GM18861 (cell line): Measurements from ENCODE around the gene NCOA1.
"Not testable (repeated sequence)": the region's sequence is repeated elsewhere in the genome, so short reads cannot be mapped to it uniquely, and the experiment has no call there.

Experiments
- ATAC-seq: cut with Tn5 transposase; IDR thresholded peaks from one replicate; pipeline ENCODE4 v1.9.1; 2021; ENCODE audit not compliant: unreplicated experiment

The NCOA1 gene

GRCh38 chr2:24771764-24772586 is 280.9 kb downstream of the NCOA1 start:
- ATAC-seq, result no peak

GRCh38 chr2:24774373-24774772 is 283.3 kb downstream of the NCOA1 start:
- no peak for ATAC-seq

DNA sequence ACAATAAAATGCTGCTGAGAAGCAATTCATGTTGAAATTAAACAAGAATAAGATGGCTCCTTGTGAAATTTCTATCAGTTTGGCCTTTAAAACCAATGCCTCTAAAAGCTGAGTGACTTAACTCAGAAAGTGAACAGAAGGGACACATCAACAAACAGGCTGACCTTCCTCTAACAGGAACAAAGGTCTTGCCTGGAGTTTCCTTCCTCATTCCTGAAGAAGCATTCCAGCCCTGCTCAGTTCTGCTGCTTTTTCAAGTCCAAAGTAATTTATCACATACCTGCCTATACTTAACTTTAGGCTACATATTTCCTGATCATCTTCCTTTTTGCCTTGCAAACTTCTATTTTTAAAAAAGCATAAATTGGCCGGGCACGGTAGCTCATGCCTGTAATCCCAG is 288.1 kb downstream of the NCOA1 start:
- no peak for ATAC-seq

GRCh38 chr2:24783641-24784040 is 292.6 kb downstream of the NCOA1 start:
- no peak for ATAC-seq

GRCh38 chr2:24785671-24786321 is 294.7 kb downstream of the NCOA1 start:
- ATAC-seq, result peak; percentile 86

DNA sequence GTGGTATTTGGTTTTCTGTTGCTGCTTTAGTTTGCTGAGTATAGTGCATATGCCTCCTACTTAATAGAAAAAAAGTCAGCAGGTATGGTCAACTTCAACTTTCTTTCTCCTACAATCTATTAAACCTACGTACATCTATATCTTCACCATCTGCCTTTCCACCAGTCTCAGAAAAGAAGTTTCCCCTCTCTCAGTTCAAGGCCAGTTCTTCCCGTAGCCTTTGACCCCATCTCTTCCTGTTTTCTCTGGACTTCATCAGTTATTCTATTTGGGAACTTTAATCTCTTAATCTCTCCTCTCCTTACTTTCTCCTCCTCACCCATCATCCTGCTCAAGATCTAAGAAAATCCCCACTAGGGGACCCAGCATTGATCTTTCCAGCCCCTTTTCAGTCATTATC is 296.5 kb downstream of the NCOA1 start:
- ATAC-seq, result no peak

- ATAC-seq, result no peak
Measured at GRCh38 chr2:24788816-24789215, 297.8 kb downstream of the NCOA1 start.

GRCh38 chr2:24791452-24791851 is 300.4 kb downstream of the NCOA1 start:
- ATAC-seq, result no peak

GRCh38 chr2:24792542-24792873 is 301.5 kb downstream of the NCOA1 start:
- ATAC-seq, result no peak

- peak; percentile 88 for ATAC-seq
Measured at GRCh38 chr2:24792874-24793760, 302.1 kb downstream of the NCOA1 start, which contains the start of the genes CENPO and PTRHD1. Gene CENPO (plus strand): TSS chr2:24793425. CDS start chr2:24793920, 495 bp downstream. Gene PTRHD1 (minus strand): TSS chr2:24793391. CDS start chr2:24793377, 14 bp downstream.

DNA sequence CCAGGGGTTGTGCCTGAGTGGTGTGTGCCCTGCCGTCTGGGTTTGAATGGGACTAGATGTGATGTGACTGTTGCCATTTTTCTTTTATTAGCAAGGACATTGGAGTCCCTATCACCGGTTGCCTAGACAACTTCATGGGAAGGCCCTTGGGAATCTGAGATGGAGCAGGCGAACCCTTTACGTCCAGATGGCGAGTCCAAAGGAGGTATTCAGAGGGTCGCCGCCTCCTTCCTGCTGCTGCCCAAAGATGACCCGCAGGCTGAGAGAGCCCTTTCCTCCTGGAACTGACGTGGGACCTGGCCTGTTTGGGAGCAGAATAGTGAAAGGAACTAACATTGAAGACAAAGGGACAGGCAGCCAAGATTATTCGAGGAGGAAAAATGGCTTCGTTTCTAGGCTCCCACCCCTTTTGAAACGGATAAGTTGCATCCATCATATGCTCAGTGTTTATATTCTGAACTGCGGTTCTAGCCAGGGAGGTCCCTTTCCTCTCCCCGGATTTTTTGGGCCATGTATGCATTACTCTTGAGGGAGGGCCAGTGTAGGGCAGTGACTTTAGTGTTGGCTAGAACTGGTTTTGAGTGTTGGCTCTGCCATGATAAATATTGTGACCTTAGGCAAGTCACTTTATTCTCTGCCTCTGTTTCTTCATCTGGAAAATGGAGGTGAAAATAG is 302.8 kb downstream of the NCOA1 start:
- no peak for ATAC-seq

DNA sequence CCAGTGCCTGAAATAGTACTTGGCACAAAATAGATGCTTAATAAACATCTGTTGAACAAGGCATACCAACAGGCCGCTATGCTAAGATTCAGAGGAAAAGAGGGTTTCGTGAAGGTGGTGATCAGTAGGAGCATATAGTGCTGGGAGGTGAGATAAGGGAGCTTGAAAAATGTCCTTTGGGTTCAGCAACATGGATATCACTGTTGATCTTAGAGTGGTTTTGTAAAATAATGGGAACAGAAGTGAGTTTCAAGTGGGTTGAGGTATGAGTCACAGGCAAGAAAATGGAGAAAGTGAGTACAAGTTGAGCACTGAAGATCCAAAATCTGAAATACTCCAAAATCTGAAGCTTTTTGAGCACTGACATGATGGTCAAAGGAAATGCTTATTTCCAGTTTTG is 306.6 kb downstream of the NCOA1 start:
- no peak for ATAC-seq

DNA sequence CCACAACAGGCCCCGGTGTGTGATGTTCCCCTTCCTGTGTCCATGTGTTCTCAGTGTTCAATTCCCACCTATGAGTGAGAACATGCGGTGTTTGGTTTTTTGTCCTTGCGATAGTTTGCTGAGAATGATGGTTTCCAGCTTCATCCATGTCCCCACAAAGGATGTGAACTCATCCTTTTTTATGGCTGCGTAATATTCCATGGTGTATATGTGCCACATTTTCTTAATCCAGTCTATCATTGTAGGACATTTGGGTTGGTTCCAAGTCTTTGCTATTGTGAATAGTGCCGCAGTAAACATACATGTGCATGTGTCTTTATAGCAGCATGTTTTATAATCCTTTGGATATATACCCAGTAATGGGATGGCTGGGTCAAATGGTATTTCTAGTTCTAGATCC is 309.4 kb downstream of the NCOA1 start:
- not testable (repeated sequence) for ATAC-seq

- not testable (repeated sequence) for ATAC-seq
Measured at GRCh38 chr2:24805811-24806660, 315.0 kb downstream of the NCOA1 start.

- no peak for ATAC-seq
Measured at GRCh38 chr2:24806661-24807036, 315.6 kb downstream of the NCOA1 start.

GRCh38 chr2:24809316-24810007 is 318.4 kb downstream of the NCOA1 start:
- no peak for ATAC-seq

GRCh38 chr2:24813691-24814137 is 322.7 kb downstream of the NCOA1 start:
- ATAC-seq, result no peak

GRCh38 chr2:24814516-24814915 is 323.5 kb downstream of the NCOA1 start:
- ATAC-seq, result no peak

- no peak for ATAC-seq
Measured at GRCh38 chr2:24815171-24815570, 324.1 kb downstream of the NCOA1 start.
